ENCODE data around the gene NRGN.

DNA sequence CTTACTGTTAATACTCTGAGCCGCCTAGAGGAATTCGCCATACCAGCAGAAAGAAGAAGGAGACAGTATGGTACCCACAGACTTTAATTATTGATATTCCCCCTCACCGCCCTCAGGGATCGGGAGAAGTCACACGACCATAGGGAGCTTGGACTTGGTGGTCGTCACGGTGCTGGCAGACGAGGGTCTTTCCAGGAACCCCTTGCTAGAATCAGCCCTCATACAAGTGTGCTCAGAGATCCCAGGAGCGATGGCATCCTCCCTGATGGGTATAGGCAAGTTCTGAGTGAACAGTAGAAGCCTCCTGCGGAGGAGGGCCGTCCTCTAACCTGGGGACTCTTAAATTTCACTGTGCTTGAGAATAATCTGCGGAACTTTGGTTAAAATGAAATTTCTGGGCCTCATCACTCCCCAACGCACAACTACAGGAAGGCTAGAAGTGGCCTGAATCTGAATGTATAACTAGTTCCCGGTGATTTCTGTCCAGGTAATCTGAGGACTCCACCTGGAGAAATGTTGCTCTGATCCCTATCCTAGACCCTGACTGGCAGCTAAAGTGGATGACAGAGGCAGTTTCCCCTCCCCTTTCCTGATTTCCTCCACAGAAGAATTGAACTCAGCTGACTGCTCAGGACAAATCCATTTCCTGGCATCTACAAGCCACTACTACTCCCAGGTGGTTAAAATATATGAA is 7.8 kb downstream of the NRGN start:
- TF ChIP-seq, protein P1, sequence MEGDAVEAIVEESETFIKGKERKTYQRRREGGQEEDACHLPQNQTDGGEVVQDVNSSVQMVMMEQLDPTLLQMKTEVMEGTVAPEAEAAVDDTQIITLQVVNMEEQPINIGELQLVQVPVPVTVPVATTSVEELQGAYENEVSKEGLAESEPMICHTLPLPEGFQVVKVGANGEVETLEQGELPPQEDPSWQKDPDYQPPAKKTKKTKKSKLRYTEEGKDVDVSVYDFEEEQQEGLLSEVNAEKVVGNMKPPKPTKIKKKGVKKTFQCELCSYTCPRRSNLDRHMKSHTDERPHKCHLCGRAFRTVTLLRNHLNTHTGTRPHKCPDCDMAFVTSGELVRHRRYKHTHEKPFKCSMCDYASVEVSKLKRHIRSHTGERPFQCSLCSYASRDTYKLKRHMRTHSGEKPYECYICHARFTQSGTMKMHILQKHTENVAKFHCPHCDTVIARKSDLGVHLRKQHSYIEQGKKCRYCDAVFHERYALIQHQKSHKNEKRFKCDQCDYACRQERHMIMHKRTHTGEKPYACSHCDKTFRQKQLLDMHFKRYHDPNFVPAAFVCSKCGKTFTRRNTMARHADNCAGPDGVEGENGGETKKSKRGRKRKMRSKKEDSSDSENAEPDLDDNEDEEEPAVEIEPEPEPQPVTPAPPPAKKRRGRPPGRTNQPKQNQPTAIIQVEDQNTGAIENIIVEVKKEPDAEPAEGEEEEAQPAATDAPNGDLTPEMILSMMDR (IDR thresholded peaks at IDR 0.05; ENCODE audit: poor library complexity, severe bottlenecking), result no peak
- no peak for TF ChIP-seq SMC3 (conservative IDR thresholded peaks at IDR 0.05; ENCODE audit: poor library complexity)
